NCI-H2196 treated with DMSO at 0.1 percent for 48 hours (cell line): ENCODE data around the gene HOXA11.

Source experiments
- DNase-seq: peaks from one replicate; lab custom pipeline; 2025; ENCODE audit not compliant: unreplicated experiment; lab: John Stamatoyannopoulos, UW

Gene HOXA11

DNA sequence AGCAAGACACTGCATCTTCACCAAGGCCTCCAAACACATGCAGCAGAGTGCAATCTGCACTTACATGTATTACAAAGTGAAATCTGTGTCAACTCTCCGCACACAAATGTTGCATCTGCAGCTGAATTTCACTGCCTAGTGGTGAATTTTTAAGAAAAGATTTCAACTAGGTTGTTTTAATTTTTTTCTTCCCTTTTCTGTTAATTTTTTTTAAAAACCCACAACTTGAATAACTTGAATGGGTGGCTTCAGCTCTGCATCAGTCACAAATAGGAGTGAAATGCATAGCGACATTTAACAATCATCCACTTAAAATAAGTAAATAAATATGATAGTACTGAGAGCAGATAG, 8.9 kb upstream of the HOXA11 start:
- no peak for DNase-seq

DNA sequence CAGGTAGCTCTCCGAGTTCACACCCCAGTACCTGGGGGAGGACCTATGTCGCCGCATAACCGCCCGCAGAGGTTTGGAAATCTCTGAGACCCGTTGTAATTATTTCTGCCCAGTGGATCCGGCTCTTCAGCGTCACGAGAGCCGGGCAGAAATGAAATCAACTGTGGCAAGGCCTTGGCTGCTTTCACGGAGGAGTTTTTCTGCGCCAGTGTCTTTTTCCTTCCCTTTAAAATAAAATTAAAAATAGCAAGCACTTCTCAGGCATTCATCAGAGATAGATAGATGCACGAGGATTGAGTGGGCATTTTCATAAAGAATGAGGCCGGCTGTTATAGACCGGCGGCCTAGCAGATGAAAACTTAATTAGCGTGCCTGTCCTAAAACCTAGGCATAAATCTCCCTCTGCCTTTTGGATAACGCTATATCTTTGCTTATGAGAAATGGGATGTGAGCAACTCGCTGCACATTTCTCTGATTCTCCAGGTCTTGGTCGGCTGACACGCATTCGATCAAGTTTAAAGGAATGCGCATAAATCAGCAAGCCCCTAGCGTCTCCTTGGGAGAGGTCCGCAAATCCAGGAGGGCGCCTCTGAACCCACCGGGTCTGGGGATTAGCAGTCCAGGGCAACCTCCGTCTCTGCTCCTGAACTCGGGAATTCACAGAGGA, 8.4 kb upstream of the HOXA11 start:
- no peak for DNase-seq

DNA sequence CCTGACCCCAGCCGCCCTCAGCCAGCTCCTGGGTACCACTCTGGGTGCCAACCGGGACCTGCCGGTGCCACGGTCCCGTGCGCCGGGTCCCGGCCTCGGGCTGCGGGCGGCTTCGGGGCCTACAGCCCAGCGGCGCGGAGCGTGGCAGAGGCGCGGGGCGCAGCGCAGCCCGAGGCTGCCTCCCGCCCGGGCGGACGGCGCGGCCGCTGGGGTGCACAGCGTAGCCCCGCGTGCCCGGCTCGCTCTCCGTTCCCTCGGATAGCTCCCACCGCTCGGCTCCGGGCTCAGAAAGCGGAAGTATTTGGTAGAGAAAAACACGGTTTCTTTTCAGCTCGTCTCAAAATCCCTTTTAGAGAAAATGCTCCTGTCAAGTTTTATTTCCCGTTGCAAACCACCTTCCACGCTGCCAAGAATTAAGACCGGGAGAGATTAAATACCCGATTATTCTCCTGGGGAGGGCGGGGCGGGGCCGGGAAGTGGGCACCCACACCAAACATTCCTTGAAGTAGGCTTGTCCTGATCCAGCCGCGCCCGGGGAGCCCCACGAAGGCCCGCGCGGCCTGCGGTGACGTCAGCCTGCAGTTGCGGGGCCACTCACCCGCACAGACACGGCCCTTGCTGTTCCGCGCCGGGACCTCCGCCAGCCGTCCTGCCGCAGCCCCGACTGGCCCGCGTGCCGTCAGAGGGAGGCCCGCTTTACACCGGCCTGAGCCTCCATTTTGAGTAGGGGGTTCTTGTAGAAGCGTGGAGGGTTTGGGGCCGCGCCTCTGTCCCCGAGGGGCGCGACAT, 7.7 kb upstream of the HOXA11 start:
- no peak for DNase-seq

DNA sequence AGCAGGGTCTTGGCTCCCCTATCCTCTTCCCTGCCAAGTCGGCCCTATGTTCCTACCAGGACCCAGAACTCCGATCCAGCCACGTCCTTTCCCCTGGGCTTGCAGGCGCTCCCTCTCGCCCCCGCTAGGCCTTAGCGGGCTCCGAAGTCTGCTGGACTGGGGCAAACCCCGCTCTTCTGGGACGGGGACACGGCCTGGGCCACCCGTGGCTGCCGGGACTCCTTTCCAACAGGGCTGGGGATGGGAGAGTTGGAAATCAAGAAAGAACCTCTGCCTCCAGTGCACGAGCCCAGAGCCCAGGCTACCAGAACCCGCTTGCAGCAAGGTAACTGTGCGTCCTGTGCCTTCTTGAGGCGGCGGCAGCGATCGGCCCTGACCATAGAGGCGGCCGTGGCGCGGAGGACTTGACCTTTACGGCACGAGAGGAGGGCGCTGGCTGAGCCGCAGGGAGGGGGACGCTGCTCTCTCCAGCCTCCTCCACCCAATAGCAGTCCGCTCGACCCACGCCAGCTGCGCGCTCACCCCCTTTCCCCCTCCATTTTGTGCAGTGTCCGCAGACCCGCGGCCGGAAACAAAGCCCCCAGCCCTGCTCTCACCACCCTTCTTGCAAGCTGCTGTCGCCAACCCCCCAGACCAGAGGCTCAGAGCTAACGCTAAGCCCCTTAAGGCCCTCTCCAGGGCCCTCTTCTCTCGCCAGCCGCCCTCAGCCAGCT, 7.0 kb upstream of the HOXA11 start:
- no peak for DNase-seq

DNA sequence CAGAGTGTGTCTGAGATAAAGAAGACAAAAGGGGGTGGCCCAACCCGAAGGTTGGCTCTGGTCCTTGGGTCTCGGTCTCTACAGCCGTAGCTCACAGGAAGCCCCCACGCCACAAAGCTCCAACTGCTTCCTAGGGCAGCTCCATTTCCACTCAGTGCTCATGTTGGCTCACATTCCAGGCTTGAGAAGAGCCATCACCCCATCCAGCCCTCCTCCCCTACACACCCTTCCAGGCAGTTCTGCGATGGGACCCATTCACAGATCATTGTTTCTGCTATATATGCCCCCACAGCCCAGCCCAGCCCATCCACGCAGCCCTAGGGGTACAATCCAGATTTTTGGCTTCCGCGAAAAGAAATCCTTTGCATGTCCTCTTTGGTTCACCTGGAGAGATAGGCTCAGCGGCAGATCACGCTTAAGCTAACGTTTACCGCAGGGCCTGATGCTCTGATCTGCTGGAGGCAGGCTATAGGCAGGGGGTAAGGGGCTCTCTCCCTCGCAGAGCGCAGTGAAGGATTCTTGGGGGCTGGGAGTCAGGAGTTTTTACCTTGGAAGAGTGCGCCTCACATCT, 6.2 kb upstream of the HOXA11 start:
- no peak for DNase-seq

DNA sequence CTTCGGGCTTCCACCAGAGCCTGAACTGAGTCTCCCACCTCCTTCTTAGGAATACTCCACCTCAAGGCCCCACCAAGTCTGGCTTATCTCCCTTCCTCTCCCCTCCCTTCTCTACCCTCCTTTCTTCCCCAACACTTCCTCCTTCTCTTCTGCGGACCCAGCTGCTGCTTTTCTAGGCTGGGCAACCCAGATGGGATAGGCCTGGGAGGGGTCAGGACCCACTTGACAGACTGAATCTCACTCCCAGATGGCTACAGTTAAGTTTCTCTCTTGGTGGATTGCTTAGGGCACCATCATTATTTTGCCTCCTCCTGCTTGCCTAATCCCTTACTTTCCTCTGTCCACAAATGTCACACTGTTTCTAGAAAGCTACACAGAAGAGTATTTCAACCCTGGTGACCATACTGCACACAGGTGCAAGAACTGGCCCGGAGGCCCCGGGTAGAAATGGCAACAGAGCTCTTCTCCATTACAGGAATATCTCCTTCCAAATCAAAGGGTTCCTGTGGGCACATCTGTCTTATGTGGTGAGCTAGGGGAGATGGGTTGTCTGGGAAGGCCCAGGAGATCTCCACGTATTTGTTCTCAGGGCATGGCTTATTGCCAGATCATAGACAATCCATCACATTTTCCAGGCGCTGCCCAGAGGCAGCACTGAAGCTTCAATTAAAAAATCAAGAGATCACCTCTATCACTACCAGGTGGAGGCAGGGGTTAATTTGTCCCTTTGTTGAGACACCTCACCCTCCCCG, 5.1 kb upstream of the HOXA11 start:
- no peak for DNase-seq

DNA sequence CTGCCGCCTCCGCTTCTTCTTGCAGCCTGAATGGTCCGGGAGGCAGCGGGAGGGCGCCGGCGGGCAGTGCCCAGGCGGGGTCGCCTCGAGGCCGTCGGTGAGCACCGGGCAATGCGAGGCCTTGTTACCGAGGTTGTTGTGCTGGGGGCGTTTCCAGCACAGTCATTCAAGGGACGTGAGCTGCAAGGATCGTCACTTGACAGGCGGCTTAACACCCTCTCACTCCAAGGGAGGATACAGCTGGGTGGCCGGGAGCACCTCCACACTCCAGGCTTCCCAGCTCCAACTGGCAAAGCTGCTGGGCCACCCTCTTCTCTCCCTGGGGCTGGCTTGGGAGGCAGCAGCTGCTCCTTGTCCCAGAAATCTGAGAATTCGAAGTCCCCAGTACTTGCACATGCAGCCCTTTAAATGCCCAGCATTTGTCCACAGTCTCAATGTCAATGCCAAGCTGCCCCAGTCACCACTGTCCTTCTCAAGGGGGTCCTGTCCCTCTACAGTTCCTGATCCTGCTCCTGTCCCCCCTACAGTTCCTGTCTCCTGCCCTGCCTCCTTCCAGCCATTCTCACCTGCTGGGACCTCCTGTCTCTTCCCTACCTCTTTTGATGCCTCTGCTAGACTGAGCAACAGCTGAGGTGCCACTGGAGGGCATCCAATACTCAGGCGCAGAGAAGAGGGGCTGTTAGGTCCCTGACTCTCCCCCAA, 4.4 kb upstream of the HOXA11 start:
- no peak for DNase-seq

DNA sequence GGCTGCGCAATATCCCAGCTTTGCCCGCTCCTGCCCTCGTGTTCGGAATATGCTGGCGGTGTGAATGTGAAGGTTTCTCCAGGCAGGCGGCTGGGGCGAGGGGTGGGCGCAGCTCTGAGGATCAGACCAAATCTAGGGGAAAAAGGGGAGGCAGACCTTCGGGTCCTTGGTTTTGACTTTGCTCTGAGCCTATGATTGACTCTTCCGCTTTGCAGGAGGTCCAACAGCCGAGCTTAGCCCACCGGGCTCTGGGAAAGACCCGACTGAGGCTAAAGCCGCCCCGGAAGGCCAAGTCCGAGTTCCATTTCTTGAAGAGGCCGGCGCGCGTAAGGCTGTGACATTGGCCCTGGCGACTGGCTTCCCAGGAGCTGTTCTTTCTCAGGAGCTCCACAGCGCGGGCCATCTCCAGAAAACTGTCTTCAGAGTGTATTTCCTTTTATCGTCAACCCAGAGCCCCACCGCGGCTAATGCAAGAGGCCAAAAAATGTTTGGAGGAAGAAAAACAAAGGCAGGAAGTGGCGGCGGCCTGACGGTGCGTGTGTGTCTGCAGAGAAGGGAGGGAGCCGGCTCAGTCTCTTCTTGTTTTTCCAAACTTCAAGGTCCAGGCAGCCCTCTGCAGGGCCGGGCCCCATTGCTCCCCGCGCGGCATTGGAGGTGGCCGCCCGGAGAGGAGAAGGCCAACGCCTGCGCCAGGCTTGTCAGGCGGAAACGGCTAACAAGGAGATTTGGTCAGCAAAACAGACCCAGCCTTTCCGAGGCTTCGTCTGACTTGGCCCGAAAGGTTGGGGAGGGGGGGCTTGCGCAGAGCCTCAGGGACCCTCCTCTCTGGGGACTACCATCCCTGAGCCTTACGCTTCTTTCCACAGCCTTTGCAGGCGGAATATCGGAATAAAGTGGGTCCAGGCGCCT, 3.6 kb upstream of the HOXA11 start:
- DNase-seq, result no peak

DNA sequence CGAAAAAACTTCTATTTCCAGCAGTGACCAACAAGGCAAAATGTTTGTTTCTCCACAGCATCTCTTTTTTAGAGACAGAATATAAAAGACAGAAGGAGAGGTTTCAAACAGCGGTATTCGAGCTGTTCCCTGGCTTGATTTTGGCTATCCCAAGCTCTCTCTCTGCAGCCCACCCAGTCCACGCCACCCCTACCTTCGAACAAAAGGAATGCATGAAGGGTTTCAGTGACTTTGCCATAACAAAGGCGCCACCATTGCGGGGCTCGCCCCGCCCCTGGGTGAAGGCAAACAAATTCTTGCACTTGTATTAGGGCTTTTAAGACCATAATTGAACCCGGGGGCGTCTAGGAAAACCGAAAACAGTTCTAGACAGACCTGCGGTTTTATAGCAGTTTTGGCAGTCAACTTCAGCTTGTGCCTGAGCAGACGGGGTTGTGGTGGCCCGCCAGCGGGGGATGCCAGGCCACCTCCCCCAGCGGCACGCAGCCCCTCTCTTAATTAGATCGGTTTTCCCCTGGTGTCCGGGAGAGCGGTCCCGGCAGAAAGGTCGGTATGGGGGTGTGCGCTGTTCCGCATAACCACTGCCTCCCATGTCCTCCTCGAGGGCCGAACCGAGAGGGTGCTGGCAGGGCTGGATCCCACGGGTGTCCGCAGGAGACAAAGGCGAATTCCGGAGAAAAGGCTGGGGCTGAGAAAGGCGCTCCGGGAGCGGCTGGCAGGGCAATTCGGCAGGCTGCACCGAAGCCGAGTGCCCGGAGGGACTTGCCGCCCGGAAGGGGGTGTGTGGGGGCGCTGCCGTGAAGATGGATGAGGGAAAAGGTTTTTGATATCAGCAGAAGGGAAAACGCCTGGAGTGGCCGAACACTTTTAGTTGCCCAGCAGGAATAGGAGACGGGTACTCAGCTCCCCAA, 2.7 kb upstream of the HOXA11 start:
- DNase-seq, result no peak

DNA sequence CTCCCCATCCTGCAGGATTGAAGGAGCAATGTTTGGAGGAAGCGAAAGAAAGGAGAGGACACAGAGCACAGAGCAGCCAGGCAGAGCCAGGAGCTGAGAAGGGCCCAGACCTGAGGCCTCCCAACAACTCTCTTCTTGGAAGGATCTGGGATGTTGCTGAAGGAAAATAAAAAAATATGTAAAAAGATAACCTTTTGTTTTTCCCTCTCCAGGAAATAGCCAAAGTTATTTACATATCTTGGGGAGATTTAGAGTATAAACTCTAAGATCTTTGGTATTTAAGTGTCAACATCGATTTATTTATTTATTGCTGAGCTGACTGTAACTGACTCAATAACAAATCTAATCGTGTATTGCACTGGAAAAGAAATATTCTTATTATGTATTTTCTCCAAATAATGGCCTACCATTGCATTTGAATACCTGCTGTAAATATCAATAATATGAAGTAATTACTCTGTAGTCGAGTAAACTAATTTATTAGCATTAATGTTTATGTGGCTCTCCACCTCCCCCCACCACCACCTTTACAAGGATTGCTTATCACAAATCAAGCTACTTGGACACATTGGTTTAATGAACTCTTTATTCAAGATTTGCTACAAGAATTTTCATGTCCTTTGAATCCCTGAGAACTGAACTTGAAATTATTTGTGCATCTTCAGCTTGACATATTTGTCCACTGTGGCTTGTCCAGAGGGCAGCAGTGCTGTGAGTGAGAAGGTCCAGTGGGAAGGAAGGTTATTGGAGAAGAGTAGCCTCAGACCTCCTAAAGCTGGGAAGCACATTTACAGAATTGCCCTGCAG, 1.8 kb upstream of the HOXA11 start:
- no peak for DNase-seq

DNA sequence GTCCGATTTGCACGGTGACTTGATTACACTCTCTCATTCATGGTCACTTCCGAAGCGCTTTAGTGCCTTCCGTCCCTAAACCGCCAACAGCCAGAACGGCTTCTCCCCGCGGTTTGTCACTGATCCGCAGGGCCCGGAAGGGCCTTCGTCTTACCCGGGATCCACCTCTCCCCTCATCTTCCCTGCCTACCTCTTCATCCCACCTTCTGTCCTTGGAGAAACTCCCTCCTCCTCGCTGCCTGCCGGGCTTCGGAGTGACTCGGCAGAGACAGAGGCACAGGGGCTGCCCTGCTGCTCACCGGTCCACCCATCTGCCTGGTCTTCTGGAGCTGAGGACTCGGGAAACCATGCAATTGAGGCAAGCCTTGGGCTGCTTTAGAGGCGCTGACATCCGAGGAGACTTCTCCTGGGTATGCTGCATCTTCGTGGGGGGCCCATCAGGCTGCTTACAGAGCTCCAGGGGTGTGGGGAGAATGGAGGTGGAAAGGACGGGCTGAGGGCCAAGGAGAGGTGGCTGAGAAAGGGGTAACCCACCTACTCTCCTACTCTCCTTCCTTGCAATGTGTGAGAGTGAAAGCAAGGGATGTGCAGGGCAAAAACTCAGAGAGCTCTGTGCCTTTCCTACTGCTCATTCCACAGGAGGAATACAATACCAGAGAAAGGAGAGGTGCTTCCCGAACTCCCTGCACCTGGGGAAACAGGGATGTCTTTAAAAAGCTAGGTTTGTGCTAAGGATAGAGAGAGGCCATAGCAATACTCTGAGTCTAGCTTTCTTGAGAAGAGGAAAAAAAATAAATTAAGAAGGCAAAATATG, 1.0 kb upstream of the HOXA11 start:
- DNase-seq, result no peak

DNA sequence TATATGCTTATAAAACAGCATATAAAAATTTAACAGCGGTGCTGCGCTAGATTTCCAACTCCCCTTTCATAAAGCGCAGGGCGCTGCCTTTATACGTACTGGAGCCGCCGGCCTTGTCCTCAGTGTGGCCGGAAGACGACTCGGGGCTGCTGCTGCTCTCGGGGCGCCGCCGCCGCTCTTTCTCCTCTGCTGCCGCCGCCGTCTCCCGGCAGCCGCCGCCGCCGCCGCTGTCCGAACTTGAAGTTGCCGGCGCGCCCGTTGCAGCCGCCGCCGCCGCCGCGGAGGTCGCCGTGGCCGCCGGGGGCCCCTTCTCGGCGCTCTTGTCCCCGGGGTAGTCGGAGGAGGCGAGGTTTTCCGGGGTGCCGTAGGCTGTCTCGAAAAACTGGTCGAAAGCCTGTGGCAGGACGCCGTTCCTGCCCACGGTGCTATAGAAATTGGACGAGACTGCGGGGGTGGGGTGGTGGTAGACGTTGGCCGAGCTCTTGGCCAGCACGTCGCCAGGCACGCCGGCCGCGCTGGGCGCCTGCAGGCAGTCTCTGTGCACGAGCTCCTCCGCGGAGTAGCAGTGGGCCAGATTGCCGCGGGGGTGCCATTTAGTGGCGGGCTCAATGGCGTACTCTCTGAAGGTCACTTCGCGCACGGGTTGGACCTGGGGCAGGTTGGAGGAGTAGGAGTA, 557 bp downstream of the HOXA11 start:
- DNase-seq, result no peak

DNA sequence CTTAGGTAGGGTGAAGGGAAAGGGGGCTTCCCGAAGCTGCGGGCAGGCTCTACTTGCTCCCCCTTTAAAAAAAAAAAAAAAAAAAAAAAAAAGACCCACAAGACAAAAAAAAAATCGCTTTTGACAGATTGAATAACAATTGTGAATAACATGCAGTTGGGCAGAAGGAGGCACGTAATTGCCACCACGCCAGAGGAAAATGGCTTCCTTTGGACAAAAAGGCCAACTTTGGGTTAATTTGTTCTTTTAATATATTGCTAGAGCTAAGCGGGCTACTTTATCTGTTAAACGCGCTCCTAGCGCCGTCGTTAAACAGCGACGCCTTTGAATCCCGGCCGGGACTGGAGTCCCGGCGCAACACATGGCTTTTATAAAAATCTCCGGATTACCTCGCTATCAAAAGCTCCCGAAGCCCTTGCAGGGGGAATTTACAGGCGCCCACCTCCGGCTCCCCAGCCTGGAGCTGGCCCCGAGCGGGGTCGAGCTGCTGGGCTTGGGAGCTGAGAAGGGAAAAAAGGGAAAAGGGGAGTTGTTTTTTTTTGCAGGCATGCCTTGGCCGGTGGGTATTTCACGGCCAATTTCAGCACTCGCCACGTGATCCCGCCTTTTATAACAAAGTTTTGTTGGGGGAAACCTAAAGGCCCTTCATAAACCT, 1.2 kb downstream of the HOXA11 start:
- no peak for DNase-seq

DNA sequence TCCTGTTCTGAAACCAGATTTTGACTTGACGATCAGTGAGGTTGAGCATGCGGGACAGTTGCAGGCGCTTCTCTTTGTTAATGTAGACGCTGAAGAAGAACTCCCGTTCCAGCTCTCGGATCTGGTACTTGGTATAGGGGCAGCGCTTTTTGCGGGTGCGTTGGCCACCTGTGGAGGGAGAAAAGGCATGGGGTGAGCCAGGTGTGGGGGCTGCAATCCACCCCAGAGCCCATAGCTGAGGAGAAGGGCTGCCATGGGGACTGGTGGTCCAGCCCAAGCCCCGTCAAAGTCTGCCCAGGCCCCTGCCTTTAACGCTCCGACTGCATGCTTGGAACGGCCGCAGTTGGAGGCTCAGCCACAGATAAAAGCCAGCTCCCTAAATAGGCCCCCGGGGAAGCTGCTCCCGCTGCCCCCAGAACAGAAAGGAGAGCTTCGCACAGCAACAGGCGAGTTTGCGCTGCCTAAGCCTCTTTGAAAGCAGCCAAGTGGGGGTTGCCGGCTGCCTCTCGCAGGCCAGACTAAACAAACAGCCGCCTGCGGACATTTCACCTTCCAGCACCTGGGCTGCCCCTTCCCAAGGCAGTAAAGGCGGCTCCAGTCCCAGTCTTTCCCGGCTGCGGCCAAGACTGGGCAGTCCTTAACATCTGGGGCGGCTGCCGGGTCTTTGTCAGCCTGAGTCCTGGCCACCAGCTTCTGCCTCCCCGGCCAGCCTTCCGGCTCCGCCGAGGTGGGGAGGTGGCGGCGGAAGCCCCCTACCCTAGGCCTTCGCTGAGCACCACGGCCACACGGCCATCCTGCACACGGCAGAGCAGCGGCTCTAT, 2.0 kb downstream of the HOXA11 start:
- DNase-seq, result no peak

DNA sequence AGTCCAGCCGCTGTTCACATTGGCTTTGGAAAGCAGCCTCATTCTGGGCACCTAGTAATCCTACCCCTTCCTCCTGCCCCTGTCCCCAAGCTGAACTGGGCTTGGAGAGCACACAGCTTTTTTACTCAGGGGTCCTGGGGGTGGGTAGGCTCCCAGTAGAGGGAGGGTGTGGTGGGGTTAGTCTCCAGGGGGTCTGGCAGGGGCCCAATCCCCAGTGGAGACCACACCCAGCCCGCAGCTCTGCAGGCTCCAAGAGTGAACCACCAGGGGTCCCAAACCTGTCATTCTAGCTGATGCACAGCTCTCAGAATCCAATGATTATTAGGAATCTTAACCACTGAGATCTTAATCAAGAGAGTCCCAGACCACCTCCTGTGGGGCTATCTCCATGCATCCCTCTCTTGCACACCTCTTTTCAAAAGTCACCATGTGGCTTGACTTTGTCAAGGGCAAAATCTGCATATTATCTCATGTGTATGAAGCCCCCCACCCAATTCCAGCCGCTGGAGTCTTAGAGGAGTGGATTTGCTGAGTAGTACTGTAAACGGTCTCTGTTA, 2.7 kb downstream of the HOXA11 start:
- DNase-seq, result no peak
